ENCODE results near the gene MCFD2.

The MCFD2 gene

GRCh38 chr2:46871976-46872381, 43.6 kb downstream of the MCFD2 start:
- no peak for DNase-seq

GRCh38 chr2:46870051-46870839, 45.4 kb downstream of the MCFD2 start:
- DNase-seq: no peak

GRCh38 chr2:46869621-46870020, 46.0 kb downstream of the MCFD2 start:
- DNase-seq: no peak

- no peak for DNase-seq
Observed at GRCh38 chr2:46866770-46867246, 48.8 kb downstream of the MCFD2 start.

- no peak for DNase-seq
Observed at GRCh38 chr2:46865181-46865970, 50.2 kb downstream of the MCFD2 start.

- DNase-seq: no peak
Observed at GRCh38 chr2:46863882-46864281, 51.7 kb downstream of the MCFD2 start.

- no peak for DNase-seq
Observed at GRCh38 chr2:46862514-46862913, 53.1 kb downstream of the MCFD2 start.

- no peak for DNase-seq
Observed at GRCh38 chr2:46861916-46862315, 53.7 kb downstream of the MCFD2 start.

GRCh38 chr2:46859482-46859881, 56.1 kb downstream of the MCFD2 start:
- DNase-seq: no peak

GRCh38 chr2:46858702-46859090, 56.9 kb downstream of the MCFD2 start:
- no peak for DNase-seq

- DNase-seq: no peak
Observed at GRCh38 chr2:46857871-46858701, 57.5 kb downstream of the MCFD2 start.

GRCh38 chr2:46856336-46856735, 59.3 kb downstream of the MCFD2 start:
- DNase-seq: no peak

GRCh38 chr2:46855805-46856204, 59.8 kb downstream of the MCFD2 start:
- DNase-seq: no peak

- no peak for DNase-seq
Observed at GRCh38 chr2:46854260-46854659, 61.3 kb downstream of the MCFD2 start.

GRCh38 chr2:46852598-46852997, 63.0 kb downstream of the MCFD2 start:
- no peak for DNase-seq

GRCh38 chr2:46852124-46852523, 63.5 kb downstream of the MCFD2 start:
- DNase-seq: no peak
